Astrocyte (in vitro differentiated cells and primary cell): ENCODE results near the gene RAX.

Experiments
- EZH2 ChIP-seq: IDR thresholded peaks from 2 replicates; pipeline ENCODE4 v1.6.1; 2012; ENCODE audit warnings: mild to moderate bottlenecking, low read length, inconsistent platforms; ENCODE audit not compliant: insufficient read depth
- TF ChIP-seq, protein P1 (sequence below): IDR thresholded peaks from 2 replicates; pipeline ENCODE4 v1.5.1; 2011; ENCODE audit warnings: low read depth, mild to moderate bottlenecking, inconsistent platforms, low read length, moderate library complexity; ENCODE audit not compliant: insufficient read depth

DNA sequence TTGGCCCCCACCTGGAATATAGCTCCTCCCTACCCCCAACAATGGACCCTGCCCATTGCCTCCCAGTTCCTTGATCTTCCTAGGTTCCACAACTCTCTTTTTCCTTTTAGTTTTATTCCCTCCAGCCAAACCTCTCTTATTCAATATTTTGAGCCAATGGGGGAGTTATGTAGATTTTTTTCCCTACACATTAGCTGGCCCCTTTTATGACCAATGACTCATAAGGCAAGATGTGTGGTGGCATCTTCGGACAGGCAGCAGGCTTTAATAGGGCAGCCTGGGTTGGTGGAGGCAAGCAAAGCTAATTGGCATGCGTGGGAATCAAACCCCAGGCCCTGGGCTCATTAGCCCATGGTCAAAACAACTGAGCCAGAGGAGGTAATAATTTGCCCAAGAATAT is 44.1 kb downstream of the RAX start:
- TF ChIP-seq, protein P1, sequence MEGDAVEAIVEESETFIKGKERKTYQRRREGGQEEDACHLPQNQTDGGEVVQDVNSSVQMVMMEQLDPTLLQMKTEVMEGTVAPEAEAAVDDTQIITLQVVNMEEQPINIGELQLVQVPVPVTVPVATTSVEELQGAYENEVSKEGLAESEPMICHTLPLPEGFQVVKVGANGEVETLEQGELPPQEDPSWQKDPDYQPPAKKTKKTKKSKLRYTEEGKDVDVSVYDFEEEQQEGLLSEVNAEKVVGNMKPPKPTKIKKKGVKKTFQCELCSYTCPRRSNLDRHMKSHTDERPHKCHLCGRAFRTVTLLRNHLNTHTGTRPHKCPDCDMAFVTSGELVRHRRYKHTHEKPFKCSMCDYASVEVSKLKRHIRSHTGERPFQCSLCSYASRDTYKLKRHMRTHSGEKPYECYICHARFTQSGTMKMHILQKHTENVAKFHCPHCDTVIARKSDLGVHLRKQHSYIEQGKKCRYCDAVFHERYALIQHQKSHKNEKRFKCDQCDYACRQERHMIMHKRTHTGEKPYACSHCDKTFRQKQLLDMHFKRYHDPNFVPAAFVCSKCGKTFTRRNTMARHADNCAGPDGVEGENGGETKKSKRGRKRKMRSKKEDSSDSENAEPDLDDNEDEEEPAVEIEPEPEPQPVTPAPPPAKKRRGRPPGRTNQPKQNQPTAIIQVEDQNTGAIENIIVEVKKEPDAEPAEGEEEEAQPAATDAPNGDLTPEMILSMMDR = no peak
- no peak for TF ChIP-seq EZH2
